PFSK-1 (cell line): ENCODE measurements around the gene TRPM5.

Experiments used
- FOXP2 ChIP-seq: optimal IDR thresholded peaks from 2 replicates; pipeline ENCODE3; 2011; ENCODE audit warnings: borderline replicate concordance, control low read depth, inconsistent platforms; ENCODE audit not compliant: insufficient read depth; ENCODE audit errors: extremely low read length, extremely low read depth
- POLR2AphosphoS5 ChIP-seq: IDR thresholded peaks from 2 replicates; pipeline ENCODE4 v1.6.1; 2012; ENCODE audit warnings: low read depth, mild to moderate bottlenecking, control low read depth, low read length, moderate library complexity
- REST ChIP-seq, 2 experiments: IDR thresholded peaks; 2 replicates each; pipeline versions ENCODE4 v1.6.1 to v1.8.0; 2011 to 2012; ENCODE audit warnings: low read depth in 2 of 2, low read length in 2 of 2, control low read depth in 1 of 2, inconsistent platforms in 1 of 2, mild to moderate bottlenecking in 1 of 2, moderate library complexity in 1 of 2; ENCODE audit not compliant: insufficient read depth in 1 of 2
- SIN3A ChIP-seq: IDR thresholded peaks from 2 replicates; pipeline ENCODE4 v1.6.1; 2012; ENCODE audit warnings: mild to moderate bottlenecking, low read length, moderate library complexity, borderline replicate concordance; ENCODE audit not compliant: insufficient read depth
- TAF1 ChIP-seq: IDR thresholded peaks from 2 replicates; pipeline ENCODE4 v1.6.1; 2012; ENCODE audit warnings: low read length, control low read depth, borderline replicate concordance; ENCODE audit not compliant: insufficient read depth

The TRPM5 gene

GRCh38 chr11:2447951-2448650, 3.8 kb upstream of the TRPM5 start:
- no peak for TF ChIP-seq FOXP2
- TF ChIP-seq SIN3A = no peak
- no peak for TF ChIP-seq TAF1
- no peak for TF ChIP-seq REST (IDR thresholded peaks at IDR 0.05; ENCODE audit: insufficient read depth in 1 of 2, low read depth in 2 of 2, low read length in 2 of 2)
- no peak for TF ChIP-seq POLR2AphosphoS5

- no peak for TF ChIP-seq FOXP2
These were observed 3.1 kb upstream of the TRPM5 start for GRCh38 chr11:2447253-2447950.

- no peak for TF ChIP-seq POLR2AphosphoS5
- no peak for TF ChIP-seq FOXP2
- TF ChIP-seq SIN3A = no peak
- TF ChIP-seq REST (IDR thresholded peaks at IDR 0.05; ENCODE audit: insufficient read depth in 1 of 2, low read depth in 2 of 2, low read length in 2 of 2) = no peak
- TF ChIP-seq TAF1 = no peak
These were observed 2.4 kb upstream of the TRPM5 start for GRCh38 chr11:2446590-2447252.

- no peak for TF ChIP-seq POLR2AphosphoS5
- no peak for TF ChIP-seq SIN3A
- TF ChIP-seq REST (IDR thresholded peaks at IDR 0.05; ENCODE audit: insufficient read depth in 1 of 2, low read depth in 2 of 2, low read length in 2 of 2) = no peak
- TF ChIP-seq FOXP2 = no peak
- no peak for TF ChIP-seq TAF1
These were observed 1.6 kb upstream of the TRPM5 start for GRCh38 chr11:2445746-2446551.

GRCh38 chr11:2444821-2445745, 769 bp upstream of the TRPM5 start, which contains the start of gene KCNQ1:
Gene KCNQ1, plus strand, starts transcription at chr11:2445008. Its CDS starts 91 bp downstream, at chr11:2445099.
- no peak for TF ChIP-seq FOXP2
- TF ChIP-seq SIN3A = no peak
- TF ChIP-seq TAF1 = no peak
